GM19238 (cell line): Measurements from ENCODE around the gene CCDC8.
"Not testable (repeated sequence)": the region's sequence is repeated elsewhere in the genome, so short reads cannot be mapped to it uniquely, and the experiment has no call there.

Experiments
- DNase-seq: peaks from one replicate; pipeline ENCODE4 v3.0.0; 2011; ENCODE audit warnings: low spot score; ENCODE audit not compliant: insufficient read length

CCDC8 gene

GRCh38 chr19:46413262-46414031 lies at the start of gene CCDC8:
Gene CCDC8 (minus strand): TSS chr19:46413564. CDS start chr19:46412810, 754 bp downstream.
- no peak for DNase-seq

GRCh38 chr19:46461537-46461936 lies 48.2 kb upstream of the CCDC8 start:
- DNase-seq: no peak

GRCh38 chr19:46460981-46461380 lies 47.6 kb upstream of the CCDC8 start:
- DNase-seq: no peak

GRCh38 chr19:46460055-46460454 lies 46.7 kb upstream of the CCDC8 start:
- no peak for DNase-seq

- DNase-seq: no peak
Observed at GRCh38 chr19:46456930-46457329, 43.6 kb upstream of the CCDC8 start.

DNA sequence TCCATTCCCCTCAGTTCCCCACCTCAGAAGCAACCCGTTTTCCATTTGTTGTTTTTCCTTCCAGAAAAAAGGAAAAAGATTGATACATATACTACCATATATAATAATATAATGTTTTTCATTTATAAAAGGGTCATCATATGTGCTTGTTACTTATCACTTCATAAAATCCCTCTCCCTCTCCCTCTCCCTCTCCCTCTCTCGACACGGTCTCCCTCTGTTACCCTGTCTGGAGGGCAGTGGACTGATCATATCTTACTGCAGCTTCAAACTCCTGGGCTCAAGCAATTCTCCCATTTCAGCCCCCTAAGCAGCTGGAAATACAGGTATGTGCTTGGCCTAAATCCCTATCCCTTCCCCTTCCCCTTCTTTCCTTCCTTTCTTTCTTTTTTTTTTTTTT lies 40.9 kb upstream of the CCDC8 start:
- DNase-seq: no peak

DNA sequence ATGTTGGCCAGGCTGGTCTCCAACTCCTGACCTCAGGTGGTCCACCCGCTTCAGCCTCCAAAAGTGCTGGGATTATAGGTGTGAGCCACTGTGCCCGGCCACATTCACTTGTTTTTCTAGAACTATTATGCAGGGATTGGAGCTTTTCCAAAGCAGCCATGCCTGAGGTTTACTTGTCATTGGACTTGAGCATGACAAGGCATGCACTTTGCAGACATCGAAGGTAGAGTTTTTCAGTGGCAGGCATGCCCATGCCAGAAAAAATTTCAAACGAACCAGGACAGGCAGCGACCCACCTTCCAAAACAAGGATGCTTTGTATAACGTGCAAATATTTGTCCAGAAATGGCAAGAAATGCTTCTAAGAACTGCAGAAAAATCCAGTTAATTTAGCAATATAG lies 40.3 kb upstream of the CCDC8 start:
- DNase-seq: no peak

DNA sequence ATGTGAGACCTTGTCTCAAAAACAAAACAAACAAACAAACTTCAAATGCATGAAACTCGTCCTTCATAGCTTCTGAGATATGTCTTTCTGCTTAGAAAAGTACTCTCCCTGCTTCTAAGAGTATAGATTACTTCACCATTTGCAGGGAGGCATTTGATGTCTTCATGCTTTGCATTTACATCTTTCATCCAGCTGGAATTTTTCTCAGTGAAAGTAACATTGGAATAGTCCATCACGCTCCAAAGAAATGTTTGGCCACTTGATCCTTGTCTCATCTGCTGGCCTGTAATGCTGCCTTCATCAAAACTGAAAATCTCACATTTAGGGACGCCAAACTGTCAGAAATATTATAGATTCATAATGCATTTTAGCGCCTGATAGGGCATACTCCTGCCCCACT lies 38.8 kb upstream of the CCDC8 start:
- no peak for DNase-seq

- no peak for DNase-seq
Observed at GRCh38 chr19:46451352-46451751, 38.0 kb upstream of the CCDC8 start.

GRCh38 chr19:46450737-46451136 lies 37.4 kb upstream of the CCDC8 start:
- no peak for DNase-seq

DNA sequence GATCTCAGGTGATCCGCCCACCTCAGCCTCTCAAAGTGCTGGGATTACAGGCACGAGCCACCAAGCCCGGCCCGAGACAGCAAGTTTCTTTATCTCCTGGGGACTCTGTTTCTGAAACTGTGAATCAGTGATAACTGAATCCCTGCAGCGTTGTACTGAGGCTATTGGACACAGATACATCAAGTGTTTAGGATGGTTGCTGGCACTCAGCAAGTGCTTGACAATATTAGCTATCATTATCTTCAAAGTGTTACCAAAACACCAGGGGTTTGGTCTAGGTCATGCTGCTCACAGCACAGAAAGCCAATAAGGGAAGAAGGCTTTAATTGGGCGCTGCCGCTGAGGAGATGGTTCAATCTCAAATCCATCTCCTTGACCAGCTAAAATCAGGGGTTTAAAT lies 35.9 kb upstream of the CCDC8 start:
- DNase-seq: no peak

- DNase-seq: no peak
Observed at GRCh38 chr19:46448601-46449000, 35.2 kb upstream of the CCDC8 start.

- no peak for DNase-seq
Observed at GRCh38 chr19:46447824-46448223, 34.5 kb upstream of the CCDC8 start.

- DNase-seq: no peak
Observed at GRCh38 chr19:46447006-46447405, 33.6 kb upstream of the CCDC8 start.

DNA sequence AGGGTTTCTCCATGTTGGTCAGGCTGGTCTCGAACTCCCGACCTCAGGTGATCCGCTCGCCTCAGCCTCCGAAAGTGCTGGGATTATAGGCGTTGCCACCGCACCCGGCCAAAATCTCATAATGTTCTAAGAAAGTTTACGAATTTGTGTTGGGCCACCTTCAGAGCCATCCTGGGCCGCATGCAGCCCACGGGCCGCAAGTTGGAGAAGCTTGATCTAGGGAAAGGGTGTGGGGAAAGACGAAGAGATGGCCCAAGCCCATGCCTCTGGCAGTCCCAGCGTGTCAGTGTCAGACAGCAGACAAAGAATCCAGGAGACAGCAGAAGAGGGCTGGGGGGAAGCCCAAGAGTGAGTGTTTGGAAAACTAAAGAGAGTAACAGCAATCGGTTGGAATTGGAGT lies 32.7 kb upstream of the CCDC8 start:
- DNase-seq: no peak

DNA sequence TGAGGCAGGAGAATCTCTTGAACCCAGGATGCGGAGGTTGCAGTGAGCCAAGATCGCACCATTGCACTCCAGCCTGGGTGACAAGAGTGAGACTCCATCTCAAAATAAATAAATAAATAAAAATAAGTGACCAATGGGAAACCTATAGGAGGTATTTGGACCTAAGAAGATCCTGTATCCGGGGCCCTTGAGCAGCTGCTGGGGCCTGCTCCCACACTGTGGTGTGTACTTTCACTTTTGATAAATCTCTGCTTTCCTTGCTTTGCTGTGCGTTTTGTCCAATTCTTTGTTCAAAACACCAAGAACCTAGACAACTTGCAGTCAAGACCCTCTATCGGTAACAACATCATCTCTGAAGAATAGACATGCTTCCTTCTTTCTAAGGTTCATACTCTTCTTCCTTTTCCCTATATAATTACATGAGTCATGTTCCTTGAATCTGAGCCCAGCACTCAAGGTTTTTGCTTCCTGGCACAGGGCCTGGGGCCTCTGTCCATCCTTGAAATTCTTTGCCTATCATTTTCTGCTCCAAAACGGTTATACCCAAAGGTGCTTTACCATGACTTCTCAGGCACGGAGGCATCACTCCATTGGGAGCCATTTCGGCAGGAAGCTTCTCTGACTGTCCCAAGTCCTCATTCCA lies 29.6 kb upstream of the CCDC8 start:
- DNase-seq: no peak

DNA sequence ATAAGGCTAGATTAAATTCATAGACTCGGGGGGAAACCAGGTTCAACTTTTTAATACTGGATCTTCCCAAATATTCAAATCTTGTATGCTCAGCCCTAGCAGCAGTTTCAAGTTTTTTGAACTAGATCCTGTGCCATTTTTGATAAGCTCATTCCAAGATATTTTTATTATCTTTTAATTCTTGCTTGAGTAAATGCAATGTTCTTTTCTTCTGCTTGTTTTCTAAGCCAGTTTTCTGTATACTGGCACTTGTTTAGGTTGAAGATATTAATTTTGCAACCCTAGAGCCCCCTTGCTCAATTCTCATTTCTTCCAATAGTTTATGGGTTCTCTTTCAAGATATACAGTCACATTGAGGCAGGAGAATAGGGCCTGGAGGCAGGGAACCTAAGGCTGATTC lies 28.5 kb upstream of the CCDC8 start:
- DNase-seq: no peak

DNA sequence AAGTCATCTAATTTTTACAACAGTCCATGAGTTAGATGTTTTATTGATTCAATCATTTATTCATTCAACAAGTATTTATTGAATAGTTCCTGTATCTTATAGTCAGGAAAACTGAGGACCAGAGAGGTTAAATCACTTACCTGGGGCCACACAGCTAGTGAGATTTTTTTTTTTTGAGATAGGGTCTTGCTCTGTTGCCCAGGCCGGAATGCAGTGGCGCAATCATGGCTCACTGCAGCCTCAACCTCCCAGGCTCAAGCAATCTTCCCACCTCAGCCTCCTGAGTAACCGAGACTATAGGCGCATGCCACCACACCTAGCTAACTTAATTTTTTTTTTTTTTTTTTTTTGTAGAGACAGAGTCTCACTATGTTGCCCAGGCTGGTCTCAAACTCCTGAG lies 22.3 kb upstream of the CCDC8 start:
- not testable (repeated sequence) for DNase-seq

- DNase-seq: no peak
Observed at GRCh38 chr19:46435009-46435408, 21.6 kb upstream of the CCDC8 start.

DNA sequence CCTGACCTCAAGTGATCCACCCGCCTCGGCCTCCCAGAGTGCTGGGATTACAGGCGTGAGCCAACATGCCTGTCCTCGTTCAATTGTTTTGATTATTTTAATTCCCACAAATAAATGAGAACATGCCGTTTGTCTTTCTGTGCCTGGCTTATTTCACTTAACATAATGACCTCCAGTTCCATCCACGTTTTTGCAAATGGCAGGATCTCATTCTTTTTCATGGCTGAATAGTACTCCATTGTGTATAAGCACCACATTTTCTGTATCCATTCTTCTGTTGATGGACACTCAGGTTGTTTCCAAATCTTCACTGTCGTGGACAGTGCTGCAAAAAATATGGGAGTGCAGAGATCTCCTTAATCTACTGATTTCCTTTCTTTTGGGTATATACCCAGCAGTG lies 20.1 kb upstream of the CCDC8 start:
- not testable (repeated sequence) for DNase-seq

DNA sequence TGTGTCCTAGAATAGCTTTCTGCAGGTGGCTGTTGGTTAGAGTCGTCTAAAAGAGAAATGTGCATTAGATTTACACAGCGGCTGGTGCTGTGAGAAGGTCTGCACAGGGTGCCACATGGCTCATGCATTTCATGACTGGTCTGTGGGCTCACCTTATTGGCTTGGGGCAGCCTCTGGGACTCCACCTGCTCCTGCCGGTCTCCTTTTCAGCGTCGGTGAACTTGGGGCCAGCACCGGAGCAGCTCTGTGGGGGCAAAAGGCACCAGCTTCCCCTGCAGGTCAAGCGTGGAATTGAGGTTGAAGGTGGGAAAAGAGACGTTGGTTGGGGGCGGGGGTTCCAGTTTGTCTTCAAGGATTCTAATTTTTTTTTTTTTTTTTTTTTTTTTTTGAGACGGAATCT lies 18.5 kb upstream of the CCDC8 start:
- no peak for DNase-seq

DNA sequence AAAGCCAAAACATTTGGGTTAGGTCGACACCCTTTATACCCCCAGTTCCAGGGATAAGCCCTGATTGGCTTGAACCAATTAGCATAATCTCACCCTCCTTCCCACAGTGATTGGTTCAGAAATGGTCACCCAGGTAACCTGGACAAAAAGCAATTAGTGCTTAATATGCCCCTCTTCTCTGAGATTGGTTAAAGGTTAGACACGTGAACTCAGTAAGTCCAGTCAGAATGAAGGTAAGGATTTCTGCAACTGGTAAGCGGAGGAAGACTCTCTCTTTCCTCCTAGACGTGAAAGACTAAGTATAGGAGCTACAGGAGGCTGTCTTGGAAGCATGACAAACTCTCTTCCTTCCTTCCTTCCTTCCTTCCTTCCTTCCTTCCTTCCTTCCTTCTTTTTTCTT lies 16.6 kb upstream of the CCDC8 start:
- DNase-seq: no peak
